Suprapubic skin (tissue), 4 donors: ENCODE results near the gene GRIK3. TPM values are rescaled to one million over a fixed set of nuclear protein-coding genes. Genes with fewer than 3 reads are reported as not detected.

Experiments
- DNase-seq, 2 donors: peaks; one replicate each; pipeline ENCODE4 v3.0.0-alpha.2; 2019; ENCODE audit warnings: low spot score in 2 of 2
- H3K27ac ChIP-seq: fragments of 200-600 bp; sonication (generic); one replicate; pipeline ENCODE4 v1.5.1; 2019
- H3K27me3 ChIP-seq: fragments of 200-600 bp; sonication (generic); one replicate; pipeline ENCODE4 v1.5.1; 2019
- H3K36me3 ChIP-seq: fragments of 200-600 bp; sonication (generic); one replicate; pipeline ENCODE4 v1.5.1; 2019
- H3K4me1 ChIP-seq: fragments of 200-600 bp; sonication (generic); one replicate; pipeline ENCODE4 v1.5.1; 2019
- H3K4me3 ChIP-seq: fragments of 200-600 bp; sonication (generic); one replicate; pipeline ENCODE4 v1.5.1; 2019; ENCODE audit warnings: mild to moderate bottlenecking
- H3K9me3 ChIP-seq: fragments of 200-600 bp; sonication (generic); one replicate; pipeline ENCODE4 v1.5.1; 2019
- CTCF ChIP-seq, 2 donors: fragments of 200-600 bp in 1 of 2; fragments of 450-650 bp in 1 of 2; sonication (generic) in 1 of 2; IDR thresholded peaks; one replicate each; pipeline ENCODE4 v1.5.1; 2016 to 2019; ENCODE audit warnings: antibody characterized with exemption in 2 of 2, mild to moderate bottlenecking in 1 of 2, moderate library complexity in 1 of 2
- EP300 ChIP-seq: sonication (generic); formaldehyde crosslinking; IDR thresholded peaks from one replicate; pipeline ENCODE4 v1.6.1; 2017; ENCODE audit warnings: antibody characterized with exemption
- POLR2A ChIP-seq, 2 donors: fragments of 450-650 bp; IDR thresholded peaks; one replicate each; pipeline ENCODE4 v1.6.1; 2017; ENCODE audit warnings: antibody characterized with exemption in 2 of 2, mild to moderate bottlenecking in 2 of 2, moderate library complexity in 2 of 2
- POLR2AphosphoS5 ChIP-seq, 3 donors: sonication (generic); formaldehyde crosslinking; IDR thresholded peaks; one replicate each; pipeline ENCODE4 v1.6.1; 2017; ENCODE audit warnings: antibody characterized with exemption in 3 of 3
- WGBS: methylation state at CpG from one replicate; pipeline ENCODE4 v1.1.5; 2018; 5-methylcytosine and 5-hydroxymethylcytosine counted together
- total RNA-seq, 4 donors: library from RNA; depleted of rRNA; stranded (reverse); fragments of >200 nt; gene quantifications; one replicate each; pipeline ENCODE4 v1.1.0, GENCODE V29; 2016

Gene GRIK3
- total RNA-seq, 4 donors from 2014 or later = 0.18 to 0.64 (median 0.37) TPM

GRCh38 chr1:37043101-37043500 is 8.8 kb upstream of the GRIK3 start:
- TF ChIP-seq CTCF (IDR thresholded peaks at IDR 0.05) (no peak), EP300 (no peak), POLR2A (IDR thresholded peaks at IDR 0.05) (no peak), POLR2AphosphoS5 (IDR thresholded peaks at IDR 0.05) (no peak)
- Histone ChIP-seq H3K4me1 (no peaks in the 10 kb centered on the region), H3K36me3 (no peaks in the 10 kb centered on the region), H3K4me3 (no peak overlapping the region), H3K9me3 (no peaks in the 10 kb centered on the region), H3K27ac (no peak overlapping the region), H3K27me3 (peaks cover 81% of the 10 kb centered on the region)
- 51% methylated on average over 2 of the region's 2 CpGs for WGBS
- no peak for DNase-seq

GRCh38 chr1:37042506-37042905 is 8.2 kb upstream of the GRIK3 start:
- Histone ChIP-seq H3K4me1 (no peaks in the 10 kb centered on the region), H3K36me3 (no peaks in the 10 kb centered on the region), H3K27me3 (peaks cover 87% of the 10 kb centered on the region), H3K4me3 (no peak overlapping the region), H3K9me3 (no peaks in the 10 kb centered on the region), H3K27ac (no peak overlapping the region)
- no peak for DNase-seq
- 69% methylated on average over 3 of the region's 6 CpGs for WGBS
- TF ChIP-seq POLR2AphosphoS5 (IDR thresholded peaks at IDR 0.05) = no peak
- no peak for TF ChIP-seq EP300
- no peak for TF ChIP-seq CTCF (IDR thresholded peaks at IDR 0.05)
- TF ChIP-seq POLR2A (IDR thresholded peaks at IDR 0.05) = no peak

DNA sequence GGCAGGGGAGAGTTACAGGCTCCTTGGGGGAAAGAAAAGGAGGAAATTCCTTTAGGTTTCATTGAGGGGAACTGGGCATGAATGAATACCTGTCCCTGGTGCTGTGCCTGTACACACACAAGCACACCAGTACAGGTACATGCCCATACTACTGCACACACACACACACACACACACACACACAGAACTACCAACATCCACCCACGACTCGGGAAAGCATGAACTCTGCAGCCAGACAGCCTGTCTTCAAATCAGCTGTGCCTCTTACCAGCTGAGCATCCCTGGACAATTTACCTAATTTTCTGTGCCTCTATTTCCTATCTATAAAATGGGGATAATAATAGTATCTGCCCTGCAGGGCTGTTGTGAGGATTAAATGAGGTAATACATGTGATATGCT is 7.2 kb upstream of the GRIK3 start:
- Histone ChIP-seq H3K9me3 (no peaks in the 10 kb centered on the region), H3K27ac (no peak overlapping the region), H3K27me3 (peaks cover 87% of the 10 kb centered on the region), H3K4me1 (no peaks in the 10 kb centered on the region), H3K36me3 (no peaks in the 10 kb centered on the region), H3K4me3 (no peak overlapping the region)
- TF ChIP-seq CTCF (IDR thresholded peaks at IDR 0.05) (no peak), POLR2AphosphoS5 (IDR thresholded peaks at IDR 0.05) (no peak), POLR2A (IDR thresholded peaks at IDR 0.05) (no peak), EP300 (no peak)
- no peak for DNase-seq
- 70% methylated on average over 2 of the region's 2 CpGs for WGBS

- TF ChIP-seq CTCF (IDR thresholded peaks at IDR 0.05) = no peak
- no peak for TF ChIP-seq POLR2AphosphoS5 (IDR thresholded peaks at IDR 0.05)
- no peak for TF ChIP-seq POLR2A (IDR thresholded peaks at IDR 0.05)
- TF ChIP-seq EP300 = no peak
- 25% methylated on average over 4 of the region's 4 CpGs for WGBS
- Histone ChIP-seq H3K27ac (no peak overlapping the region), H3K4me3 (no peak overlapping the region), H3K9me3 (no peaks in the 10 kb centered on the region), H3K27me3 (peaks cover 93% of the 10 kb centered on the region), H3K36me3 (no peaks in the 10 kb centered on the region), H3K4me1 (peaks cover 4% of the 10 kb centered on the region)
- DNase-seq = no peak
Observed at GRCh38 chr1:37040773-37041172, 6.5 kb upstream of the GRIK3 start.

DNA sequence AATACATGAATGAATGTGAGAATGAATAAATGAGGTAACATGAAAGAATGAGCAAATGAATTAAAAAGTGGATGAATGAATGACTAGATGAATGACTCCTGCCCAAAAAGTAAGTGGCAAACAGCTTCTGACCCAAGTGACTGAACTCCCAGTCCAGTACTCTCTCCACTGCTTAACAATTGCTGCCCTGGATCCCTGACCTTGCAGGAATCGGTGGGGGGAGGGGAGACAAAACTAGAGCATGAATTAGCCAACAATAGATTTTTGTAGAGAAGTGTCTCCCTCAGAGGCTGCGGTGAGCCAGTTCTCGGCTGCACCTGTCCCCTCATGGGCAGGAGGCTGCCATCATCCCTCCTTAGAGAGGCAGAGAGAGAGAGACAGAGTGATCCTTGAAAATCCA is 5.9 kb upstream of the GRIK3 start:
- H3K36me3 ChIP-seq = no peaks in the 10 kb centered on the region
- H3K27ac ChIP-seq = no peak overlapping the region
- no peak for DNase-seq
- TF ChIP-seq POLR2AphosphoS5 (IDR thresholded peaks at IDR 0.05) (no peak), POLR2A (IDR thresholded peaks at IDR 0.05) (no peak), CTCF (IDR thresholded peaks at IDR 0.05) (no peak), EP300 (no peak)
- peaks cover 7% of the 10 kb centered on the region for H3K4me1 ChIP-seq
- H3K27me3 ChIP-seq = peaks cover 96% of the 10 kb centered on the region
- WGBS = 24% methylated on average over 3 of the region's 3 CpGs
- H3K9me3 ChIP-seq = no peaks in the 10 kb centered on the region
- H3K4me3 ChIP-seq = no peak overlapping the region
